HG02798 (cell line): ENCODE data around the gene SPPL2C.
"Not testable (repeated sequence)": the region's sequence is repeated elsewhere in the genome, so short reads cannot be mapped to it uniquely, and the experiment has no call there.

Experiments used
- ATAC-seq: cut with Tn5 transposase; IDR thresholded peaks from one replicate; pipeline ENCODE4 v1.9.1; 2021; ENCODE audit warnings: mild to moderate bottlenecking; ENCODE audit not compliant: unreplicated experiment, poor library complexity

SPPL2C gene

DNA sequence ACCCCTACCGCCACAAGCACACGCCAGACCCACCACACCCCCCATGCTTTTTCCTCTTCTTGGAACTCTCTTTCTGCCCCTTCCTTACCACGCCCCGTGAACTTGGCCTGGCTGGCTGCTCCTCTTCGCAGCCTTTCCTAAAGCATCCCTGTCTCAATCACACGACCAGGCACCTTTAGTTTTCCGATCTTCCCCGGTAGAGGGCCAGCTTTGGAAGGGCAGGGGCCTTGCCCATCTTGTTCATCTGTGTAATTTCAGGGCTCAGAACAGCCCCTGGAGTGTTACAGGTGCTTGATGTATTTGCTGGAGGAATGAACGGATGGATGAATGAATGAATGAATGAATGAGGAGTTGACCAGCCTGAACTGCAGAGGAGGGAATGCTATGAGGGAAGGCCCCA lies 3.7 kb downstream of the SPPL2C start:
- ATAC-seq: no peak

DNA sequence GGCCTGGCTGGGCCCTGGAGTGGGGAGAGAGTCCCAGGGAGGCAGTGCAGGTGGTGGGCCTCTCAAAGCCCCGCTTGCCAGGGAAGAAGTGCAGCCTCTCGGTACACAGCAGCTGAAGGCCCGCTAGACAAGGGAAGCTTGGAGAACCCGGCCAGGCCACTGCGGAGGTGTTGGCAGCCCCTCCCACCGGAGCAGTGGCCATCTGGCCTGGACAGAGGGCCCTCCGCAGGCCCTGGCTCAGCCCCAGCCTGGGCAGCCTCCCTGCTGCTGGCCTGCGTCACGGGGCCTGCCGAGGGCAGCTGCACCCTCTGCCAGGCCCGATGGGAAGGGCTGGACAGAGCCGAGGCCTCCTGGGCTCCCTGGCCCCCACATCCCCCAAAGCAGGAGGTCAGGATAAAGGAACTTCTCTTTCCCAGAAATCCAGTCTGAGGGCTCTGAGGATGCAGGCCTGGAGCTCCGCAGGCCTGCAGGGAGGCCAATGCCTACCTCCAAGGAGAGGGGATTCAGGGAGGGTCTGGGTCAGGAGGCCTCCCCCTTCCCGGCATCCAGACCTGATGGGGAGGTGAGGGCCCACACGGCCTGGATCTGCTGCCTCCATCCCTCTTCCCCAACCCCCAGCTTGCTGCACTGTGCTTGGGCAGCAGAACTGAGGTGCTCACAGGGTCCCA lies 4.3 kb downstream of the SPPL2C start:
- no peak for ATAC-seq

DNA sequence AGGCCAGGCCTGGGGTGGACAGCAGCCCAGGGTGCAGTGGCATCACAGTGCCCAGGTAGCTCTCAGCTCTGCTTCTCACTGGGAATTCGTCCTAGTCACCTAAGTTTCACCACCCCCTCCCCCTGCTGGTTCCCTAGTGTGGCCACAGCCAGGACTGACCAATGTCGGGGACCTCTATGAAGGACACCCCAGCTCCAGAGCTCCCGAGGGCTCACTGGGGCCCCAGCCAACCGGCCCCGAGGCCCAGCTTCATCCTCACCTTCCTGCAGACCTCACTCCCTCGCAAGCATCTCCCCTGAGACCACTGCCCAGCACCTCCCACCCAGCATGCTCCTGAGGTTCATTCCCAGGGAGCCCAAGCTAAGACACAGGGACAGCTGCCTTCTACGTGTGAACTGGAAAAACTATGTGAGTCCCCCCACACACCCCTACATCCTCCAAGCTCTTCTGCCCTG lies 4.9 kb downstream of the SPPL2C start:
- no peak for ATAC-seq

DNA sequence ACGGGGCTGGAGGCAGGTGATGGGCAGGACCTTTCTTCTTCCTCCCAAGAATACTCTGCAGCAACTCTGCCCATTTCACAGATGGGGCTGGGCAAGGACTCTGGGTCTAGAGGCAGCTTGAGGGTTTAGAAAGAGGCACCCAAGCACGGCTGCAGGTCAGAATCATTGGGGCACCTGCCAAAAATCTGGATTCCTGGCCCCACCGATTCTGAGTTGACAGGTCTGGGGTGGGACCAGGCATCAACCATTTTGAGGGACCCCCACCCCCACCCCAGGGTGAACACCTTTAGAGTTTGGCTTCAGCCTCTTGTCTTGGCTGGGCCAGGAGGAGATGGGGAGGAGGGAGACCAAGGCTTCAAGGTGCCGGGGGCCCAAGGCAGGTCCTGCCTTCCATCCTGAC lies 5.3 kb downstream of the SPPL2C start:
- no peak for ATAC-seq

DNA sequence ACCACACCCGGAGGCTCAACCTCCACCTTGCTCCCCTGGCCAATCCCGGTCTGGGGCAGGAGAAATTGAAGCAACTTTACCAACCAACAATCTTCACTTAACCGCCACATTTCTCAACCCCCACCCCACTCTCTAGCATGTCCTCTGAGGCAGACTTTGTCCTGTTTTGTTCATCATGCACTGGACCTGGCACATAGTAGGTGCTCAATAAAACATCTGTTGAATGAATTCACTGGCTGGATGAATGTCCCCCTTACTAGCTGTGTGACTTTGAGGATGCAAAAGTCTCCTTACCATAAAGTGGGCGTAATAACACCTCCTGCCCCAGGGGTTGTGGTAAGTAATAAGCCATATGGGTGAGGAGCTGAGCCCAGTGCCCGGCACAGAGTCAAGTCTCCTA lies 5.8 kb downstream of the SPPL2C start:
- no peak for ATAC-seq

DNA sequence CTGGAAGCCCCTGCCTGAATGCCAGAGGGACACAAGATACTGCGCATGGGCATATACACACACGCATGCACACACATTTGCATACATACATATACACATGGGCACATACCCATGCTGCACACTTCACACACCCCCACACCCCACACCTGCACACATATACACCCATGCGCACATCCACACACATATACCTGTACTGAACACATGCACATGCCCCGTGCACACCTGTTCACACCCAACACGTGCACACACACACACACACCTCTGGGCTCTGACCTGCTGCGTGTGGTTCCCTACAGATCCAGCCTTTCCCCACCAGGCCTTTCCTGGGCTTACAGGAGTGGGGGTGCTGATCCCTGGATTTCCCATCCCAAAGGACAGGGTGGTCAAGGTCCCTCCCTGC lies 6.3 kb downstream of the SPPL2C start:
- ATAC-seq: no peak

DNA sequence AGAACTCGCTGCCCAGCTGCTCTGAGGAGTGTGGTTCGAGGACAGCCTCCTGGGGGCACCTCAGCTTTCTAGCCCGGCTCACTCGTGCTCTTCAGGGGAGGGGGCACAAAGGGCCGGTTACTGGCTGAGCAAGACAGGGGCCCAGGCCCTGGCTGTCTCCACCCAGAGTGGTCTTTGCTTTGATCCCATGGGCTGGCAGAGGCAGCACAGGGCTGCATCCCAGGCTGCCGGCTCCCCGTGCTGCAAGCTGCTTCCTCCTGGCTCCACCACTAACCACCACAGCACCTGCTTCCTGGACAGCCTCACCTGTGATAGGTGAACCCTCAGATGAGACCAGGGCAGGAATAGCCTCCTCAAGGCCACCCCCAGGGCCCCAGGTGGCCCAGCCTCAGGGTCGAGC lies 6.8 kb downstream of the SPPL2C start:
- ATAC-seq: no peak

DNA sequence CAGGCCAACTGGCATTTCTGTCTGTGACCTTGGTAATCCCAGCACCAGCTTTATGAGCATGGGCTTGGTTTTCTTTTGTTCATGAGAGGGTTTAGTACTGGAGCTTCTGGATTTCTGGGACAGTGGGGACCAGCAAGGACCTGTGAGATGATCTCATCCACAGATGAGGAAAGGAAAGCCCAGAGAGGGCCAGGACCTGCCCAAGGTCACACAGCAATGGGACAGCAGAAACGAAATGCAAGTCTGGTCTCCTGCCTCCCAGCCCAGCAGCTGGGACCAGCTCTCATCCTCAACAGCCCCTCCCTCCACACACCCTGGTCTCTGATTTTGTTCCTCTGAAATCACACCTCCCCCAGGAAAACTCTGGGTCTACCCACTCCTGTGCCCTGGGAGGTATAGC lies 7.2 kb downstream of the SPPL2C start:
- ATAC-seq: no peak

DNA sequence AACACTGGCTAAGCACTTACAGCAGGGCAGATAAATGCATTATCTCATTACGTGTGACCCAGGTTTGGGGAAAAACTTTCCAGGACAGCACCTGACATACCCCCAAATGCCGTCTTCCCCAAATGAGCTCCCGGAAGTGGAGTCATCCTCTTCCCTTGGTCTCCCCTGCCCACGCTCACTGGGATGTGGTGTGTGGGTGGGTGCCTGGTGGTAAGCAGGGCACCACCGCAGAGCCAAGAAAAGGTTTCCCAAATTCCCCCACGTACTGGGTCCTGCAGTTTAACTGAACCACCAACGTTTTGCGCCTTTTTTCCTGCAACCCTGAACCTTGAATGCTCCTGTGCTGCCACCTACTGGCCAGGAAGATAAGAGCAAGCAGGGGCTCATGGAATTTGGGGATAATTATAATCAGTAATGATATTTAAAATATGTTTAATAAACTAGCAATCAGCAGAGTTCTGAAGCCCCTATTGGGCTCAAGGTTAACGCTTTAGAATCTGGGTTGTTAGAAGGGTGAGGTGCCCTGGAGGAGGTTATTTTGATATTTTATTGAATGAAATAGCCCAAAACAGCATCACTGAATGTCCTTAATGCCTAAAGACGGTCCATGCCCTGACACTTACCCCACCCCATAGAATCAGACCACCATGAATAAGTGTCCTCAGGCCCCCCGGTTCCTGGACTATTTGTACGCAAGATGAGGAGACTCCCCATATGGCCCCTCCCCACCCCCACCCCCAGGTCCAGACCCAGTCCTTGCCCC lies 8.0 kb downstream of the SPPL2C start:
- ATAC-seq: no peak

DNA sequence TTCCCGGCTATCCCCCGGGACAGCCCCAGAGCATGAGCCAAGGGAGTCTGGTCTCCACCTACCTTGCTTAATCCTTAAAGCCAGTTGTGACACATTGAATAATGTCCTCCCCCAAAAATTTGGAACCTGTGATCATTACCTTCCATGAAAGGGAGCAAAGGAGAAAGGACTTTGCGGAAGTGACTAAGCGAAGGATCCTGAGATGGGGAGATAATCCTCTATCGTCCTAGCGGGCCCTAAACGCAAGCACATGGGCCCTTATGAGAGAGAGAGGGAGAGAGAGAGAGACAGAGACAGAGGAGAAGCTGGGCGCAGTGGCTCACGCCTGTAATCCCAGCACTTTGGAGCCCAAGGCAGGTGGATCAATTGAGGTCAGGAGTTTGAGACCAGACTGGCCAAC lies 9.5 kb downstream of the SPPL2C start:
- ATAC-seq: no peak

DNA sequence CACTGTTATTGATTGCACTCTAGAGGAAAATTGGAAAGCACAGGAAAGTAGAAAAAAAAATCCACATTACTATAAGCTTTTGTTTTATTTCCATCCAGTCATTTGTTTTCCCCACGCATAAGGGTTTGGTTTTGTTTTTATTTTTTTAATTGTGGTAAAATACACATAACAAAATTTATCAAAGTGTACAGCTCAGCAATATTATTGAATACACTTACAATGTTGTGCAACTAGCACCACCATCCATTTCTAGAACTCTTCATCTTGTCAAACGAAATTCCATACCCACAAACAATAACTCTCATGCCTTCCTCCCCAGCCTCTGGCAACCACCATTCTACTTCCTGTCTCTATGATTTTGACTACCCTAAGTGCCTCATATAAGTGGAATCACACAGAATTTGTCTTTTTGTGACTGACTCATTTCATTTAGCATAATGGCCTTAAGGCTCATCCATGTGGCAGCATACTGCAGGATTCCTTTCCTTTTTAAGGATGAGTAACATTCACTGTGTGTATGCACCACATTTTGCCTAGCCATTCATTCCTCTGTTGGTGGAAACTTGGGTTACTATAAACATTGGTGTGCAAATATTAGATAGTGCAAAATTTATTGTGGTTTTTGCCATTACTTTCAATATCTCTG lies 11.1 kb downstream of the SPPL2C start:
- ATAC-seq: no peak

DNA sequence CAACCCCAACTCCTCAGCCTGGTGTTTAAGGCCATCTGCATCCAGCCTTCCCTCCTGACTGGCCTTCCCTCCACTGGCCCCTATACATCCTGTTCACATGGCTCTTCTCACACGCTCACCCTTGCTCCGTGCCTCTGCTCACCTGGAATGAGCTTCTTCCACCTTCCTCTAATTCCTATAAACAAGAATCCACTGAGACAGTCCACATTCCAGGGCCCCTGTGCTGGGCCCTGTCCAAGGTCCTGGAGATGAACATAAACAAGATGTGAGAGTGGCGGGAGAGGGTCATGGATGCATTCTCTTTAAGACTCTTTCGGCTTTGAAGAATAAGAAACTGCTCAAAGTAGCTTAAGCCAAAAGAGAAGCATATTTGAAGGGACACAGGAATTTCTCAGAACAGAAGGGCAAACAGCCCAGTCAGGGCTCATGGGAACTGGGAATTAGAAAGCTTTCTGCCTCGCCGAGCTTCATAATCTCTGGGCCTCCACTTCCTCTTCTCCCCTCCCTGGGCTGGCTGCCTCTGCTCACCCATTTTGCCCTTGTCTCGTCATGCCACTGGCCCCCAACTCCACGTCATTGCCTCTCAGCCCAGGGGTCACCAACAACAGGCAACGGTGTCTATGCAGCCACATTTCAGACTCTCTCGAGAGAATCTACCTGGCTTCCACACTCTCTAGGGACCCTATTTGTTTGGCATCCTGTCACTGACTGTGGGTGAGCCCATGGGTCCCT lies 13.5 kb downstream of the SPPL2C start:
- no peak for ATAC-seq

DNA sequence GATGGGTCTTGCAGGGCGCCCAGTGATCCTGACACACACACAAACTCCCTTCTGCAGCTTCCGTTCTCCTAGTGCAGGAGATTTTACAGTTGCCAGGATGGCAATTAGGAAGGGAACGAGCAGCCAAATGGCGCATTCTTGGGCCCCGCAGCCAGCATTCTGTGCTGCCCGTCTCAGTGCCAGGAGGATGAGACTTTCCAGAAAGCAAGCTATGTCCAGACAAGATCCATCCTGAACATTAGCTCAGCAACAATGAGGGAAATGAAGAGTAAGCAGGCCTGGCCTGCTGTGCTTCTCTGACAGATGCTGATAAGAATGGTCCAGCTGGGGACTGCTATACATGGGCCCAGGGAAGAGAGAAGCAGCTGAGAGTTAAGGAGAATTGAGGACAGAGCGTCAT lies 16.5 kb downstream of the SPPL2C start:
- ATAC-seq: no peak

DNA sequence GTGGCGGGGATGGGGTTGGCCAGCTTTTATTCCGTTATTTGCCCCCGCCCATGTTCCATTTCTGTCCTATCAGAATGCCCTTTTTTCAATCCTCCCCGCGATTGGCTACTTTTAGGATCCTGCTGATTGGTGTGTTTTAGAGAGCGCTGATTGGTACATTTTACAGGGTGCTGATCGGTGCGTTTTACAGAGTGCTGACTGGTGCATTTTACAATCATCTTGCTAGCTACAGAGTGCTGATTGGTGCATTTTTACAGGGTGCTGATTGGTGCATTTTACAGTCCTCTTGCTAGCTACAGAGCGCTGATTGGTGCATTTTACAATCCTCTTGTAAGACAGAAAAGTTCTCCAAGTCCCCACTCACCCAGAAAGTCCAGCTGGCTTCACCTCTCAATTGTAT lies 17.4 kb downstream of the SPPL2C start:
- not testable (repeated sequence) for ATAC-seq

DNA sequence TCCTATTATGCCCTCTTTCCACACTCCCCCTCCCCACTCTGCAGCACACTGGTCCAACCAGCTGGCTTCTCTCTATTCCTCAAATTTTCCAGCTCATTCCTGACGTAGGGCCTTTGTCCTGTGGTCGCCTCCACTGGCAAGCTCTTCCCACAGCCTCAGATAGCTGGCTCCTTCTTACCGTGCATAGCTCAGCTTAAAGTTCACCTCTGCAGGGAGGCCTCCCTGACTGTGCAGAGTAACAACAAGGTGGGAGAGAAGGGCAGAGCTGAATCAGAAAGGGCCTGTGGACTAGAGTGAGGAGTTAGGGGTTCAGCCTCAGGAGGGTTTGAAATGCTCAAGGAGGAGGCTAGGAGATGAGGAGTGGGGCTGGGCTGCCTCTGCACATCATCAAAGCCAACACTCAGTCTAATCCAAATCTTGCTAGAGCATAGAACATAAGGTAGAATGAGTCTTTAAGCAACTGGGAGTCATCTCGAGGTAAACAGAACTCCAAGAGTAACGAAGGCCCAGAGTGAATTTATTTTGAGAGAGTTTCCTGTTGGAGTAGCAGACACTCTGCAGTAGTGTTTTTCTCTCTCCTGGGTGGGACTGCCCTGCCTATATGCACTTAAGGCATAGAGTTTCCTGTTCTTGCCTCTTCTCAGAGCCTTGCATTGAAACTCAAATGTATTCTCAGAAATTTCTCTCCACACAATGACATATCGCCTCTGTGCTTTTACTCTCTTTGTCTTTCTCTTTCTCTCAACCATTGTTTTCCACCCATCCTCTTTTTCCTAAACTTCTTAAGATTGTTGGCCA lies 19.4 kb downstream of the SPPL2C start:
- no peak for ATAC-seq

DNA sequence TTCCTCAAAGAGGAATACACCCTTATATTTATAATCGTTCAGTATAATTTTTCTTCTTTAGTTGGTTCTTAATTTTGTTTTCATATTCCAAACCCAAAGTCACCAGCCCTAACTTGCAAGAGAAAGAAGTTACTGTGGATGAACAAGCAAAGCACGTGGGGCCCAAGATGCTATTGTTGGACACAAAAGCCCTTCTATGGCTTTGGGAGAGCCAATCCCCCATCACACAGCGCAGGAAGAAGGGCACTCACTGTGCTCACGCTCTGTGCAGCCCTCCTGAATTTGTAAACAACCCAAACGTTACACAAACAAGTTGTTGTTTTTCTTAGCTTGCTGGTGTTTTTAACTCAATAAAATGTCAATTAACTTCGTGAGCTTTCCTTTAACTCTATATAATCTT lies 22.5 kb downstream of the SPPL2C start:
- no peak for ATAC-seq

DNA sequence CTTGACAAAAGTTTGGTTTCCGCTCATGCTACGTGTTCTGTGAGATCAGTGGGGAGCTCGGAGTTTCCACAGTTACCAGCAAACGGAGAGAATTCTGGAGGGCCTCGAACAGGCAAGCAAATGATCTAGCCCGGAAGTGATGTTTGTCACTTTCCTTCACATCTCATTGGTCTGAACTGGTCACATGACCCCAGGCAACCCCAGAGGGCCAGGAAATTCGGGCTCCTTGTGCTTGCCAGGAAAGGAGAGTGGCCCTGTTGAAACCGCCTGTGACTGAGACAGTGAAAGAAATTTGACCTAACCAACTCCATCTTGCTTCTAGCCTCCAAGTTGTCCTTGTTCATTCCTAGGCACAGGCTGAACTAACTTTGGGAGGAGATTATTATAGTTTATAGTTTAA lies 23.0 kb downstream of the SPPL2C start:
- ATAC-seq: no peak

DNA sequence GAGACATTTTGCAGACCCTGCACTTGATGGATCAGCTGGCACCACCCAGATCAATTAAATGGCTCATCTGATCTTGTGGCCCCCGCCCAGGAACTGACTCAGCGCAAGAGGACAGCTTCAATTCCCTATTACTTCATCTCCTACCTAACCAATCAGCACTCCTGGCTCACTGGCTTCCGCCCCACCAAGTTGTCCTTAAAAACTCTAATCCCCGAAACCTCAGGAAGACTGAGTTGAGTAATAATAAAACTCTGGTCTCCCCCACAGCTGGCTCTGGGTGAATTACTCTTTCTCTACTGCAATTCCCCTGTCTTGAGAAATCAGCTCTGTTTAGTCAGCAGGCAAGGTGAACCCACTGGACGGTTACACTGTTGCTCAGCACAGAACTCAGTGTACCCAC lies 23.6 kb downstream of the SPPL2C start:
- no peak for ATAC-seq

DNA sequence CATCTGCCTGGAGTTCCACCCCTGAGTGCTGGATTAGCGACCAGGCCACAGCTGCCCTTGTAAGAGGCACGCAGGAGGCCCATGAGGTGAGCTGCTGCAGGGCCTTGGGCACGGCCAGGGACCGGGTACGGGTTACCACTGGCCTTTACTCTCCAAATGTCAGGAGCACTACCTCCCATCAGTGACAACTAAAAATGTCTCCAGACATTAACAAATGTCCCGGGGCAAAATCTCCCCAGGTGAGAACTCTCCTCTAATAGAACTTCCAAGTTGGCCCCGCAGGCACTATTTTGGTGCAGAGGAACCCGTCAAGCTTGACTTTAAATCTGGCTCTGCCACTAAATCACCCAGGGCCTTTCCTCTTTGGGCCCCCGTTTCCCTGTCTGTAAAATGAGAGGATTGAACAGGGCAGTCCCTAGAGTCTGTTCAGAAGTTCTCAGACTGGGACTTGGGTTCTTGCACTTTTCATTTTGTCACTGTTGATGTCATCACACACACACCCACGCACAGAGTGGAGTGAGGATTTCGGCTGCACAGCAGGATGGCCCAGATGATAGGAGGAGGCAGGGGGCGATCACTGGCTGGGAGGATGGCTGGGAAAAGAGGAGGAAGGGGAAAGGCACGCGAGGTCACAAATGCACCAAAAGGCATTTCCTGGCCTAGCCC lies 25.1 kb downstream of the SPPL2C start:
- no peak for ATAC-seq
